Astrocyte of the spinal cord (primary cell): ENCODE data around the gene GRAMD4.
"Not testable (repeated sequence)": the region's sequence is repeated elsewhere in the genome, so short reads cannot be mapped to it uniquely, and the experiment has no call there.

ENCODE experiments used
- DNase-seq: peaks from one replicate; pipeline ENCODE4 v3.0.0; 2011; ENCODE audit warnings: low read depth, low spot score
- H3K4me3 ChIP-seq: 2 replicates; pipeline ENCODE4 v1.5.1; 2011; ENCODE audit warnings: low read depth, mild to moderate bottlenecking, low read length, moderate library complexity
- CTCF ChIP-seq: IDR thresholded peaks from 2 replicates; pipeline ENCODE4 v1.5.1; 2012; ENCODE audit warnings: low read depth, mild to moderate bottlenecking, low read length, inconsistent platforms
- in situ Hi-C: cut with HindIII; loops from 2 replicates; pipeline ENCODE4 v1.10.0; 2017; ENCODE audit warnings: low sequenced_read_pairs

Gene GRAMD4

GRCh38 chr22:46617986-46618647 lies 2.1 kb upstream of the GRAMD4 start:
- in situ Hi-C loops = no loop called here
- no peak for DNase-seq
- H3K4me3 ChIP-seq = no peak overlapping the region
- TF ChIP-seq CTCF = no peak

GRCh38 chr22:46618667-46619066 lies 1.5 kb upstream of the GRAMD4 start:
- no peak for DNase-seq
- TF ChIP-seq CTCF = no peak
- in situ Hi-C loops = no loop called here

GRCh38 chr22:46619240-46619829 lies 851 bp upstream of the GRAMD4 start:
- no peak overlapping the region for H3K4me3 ChIP-seq
- DNase-seq = peak; percentile 66
- in situ Hi-C loops = no loop called here
- no peak for TF ChIP-seq CTCF

More at GRCh38 chr22:46618667-46619066, 1.5 kb upstream of the GRAMD4 start:
- H3K4me3 ChIP-seq = no peak overlapping the region

GRCh38 chr22:46620588-46621242 lies 529 bp downstream of the GRAMD4 start:
- in situ Hi-C loops = no loop called here
- DNase-seq = no peak
- no peak overlapping the region for H3K4me3 ChIP-seq
- TF ChIP-seq CTCF = no peak

- DNase-seq, in situ Hi-C loops, H3K4me3 ChIP-seq: not testable (repeated sequence)
These were observed 1.2 kb downstream of the GRAMD4 start for GRCh38 chr22:46621243-46621930.

GRCh38 chr22:46622081-46622521 lies 1.9 kb downstream of the GRAMD4 start:
- TF ChIP-seq CTCF = no peak
- H3K4me3 ChIP-seq = no peak overlapping the region
- no peak for DNase-seq
- in situ Hi-C loops = no loop called here
